ENCODE results near the gene IDH2.

DNA sequence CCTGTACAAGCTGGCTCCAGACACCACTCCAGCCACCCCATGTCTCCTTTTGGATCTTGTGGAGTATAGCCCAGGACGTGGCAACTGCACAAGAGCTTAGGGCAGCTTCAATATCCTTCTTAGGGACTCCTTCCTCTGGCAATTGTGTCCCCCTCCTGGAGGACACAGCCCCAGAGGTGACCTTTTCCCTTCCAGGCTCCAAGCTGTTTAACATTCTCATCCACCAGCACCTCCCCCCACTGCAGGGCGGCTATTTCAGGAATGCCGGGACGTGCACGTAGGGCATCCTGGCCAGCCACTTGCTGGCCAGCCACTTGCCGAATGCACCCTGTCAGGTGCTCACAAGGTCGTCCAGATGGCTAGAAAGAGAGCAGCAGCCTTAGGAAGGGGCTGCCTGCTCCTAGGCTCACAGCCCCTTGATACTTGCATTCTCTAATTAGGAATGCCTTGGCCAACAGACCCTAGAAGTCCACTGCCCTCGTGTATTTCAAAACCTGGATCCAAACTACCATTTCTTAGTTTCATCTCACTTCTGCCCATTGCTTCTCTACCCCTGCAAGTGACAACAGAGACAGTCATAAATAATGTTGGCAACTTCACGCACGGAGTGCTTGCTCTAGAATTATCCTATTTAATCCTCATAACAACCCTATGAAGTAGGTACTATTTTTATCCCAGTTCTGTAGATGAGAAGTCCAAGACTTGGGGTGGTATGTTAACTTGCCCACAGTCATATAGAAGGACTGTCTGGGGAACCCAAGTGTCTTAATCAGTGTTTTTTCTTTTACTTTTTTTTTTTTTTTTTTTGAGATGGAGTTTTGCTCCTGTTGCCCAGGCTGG, 24.5 kb upstream of the IDH2 start:
- TF ChIP-seq POLR2A (IDR thresholded peaks at IDR 0.05), result no peak
- TF ChIP-seq, protein P1, sequence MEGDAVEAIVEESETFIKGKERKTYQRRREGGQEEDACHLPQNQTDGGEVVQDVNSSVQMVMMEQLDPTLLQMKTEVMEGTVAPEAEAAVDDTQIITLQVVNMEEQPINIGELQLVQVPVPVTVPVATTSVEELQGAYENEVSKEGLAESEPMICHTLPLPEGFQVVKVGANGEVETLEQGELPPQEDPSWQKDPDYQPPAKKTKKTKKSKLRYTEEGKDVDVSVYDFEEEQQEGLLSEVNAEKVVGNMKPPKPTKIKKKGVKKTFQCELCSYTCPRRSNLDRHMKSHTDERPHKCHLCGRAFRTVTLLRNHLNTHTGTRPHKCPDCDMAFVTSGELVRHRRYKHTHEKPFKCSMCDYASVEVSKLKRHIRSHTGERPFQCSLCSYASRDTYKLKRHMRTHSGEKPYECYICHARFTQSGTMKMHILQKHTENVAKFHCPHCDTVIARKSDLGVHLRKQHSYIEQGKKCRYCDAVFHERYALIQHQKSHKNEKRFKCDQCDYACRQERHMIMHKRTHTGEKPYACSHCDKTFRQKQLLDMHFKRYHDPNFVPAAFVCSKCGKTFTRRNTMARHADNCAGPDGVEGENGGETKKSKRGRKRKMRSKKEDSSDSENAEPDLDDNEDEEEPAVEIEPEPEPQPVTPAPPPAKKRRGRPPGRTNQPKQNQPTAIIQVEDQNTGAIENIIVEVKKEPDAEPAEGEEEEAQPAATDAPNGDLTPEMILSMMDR (IDR thresholded peaks at IDR 0.05), result no peak
